Spleen (tissue), 11 donors: ENCODE results near the gene PKIB. TPM values are rescaled to one million over a fixed set of nuclear protein-coding genes. Genes with fewer than 3 reads are reported as not detected.

Experiments used
- DNase-seq: peaks from one replicate; pipeline ENCODE4 v3.0.0-alpha.2; 2020
- H3K27ac ChIP-seq, 8 donors: fragments of 200-600 bp; sonication (generic) in 7 of 8; 1 replicate in 4 of 8; 2 replicates in 4 of 8; pipeline versions ENCODE4 v1.5.0 to v1.8.0; 2016 to 2021; ENCODE audit warnings: inconsistent platforms in 4 of 8, mild to moderate bottlenecking in 4 of 8, moderate library complexity in 1 of 8
- H3K27me3 ChIP-seq, 7 donors: fragments of 200-600 bp; sonication (generic) in 6 of 7; replicated peaks in 1 of 7; 1 replicate in 4 of 7; 2 replicates in 3 of 7; pipeline versions ENCODE4 v1.5.0 to v1.8.0; 2016 to 2021; ENCODE audit warnings: inconsistent platforms in 3 of 7, mild to moderate bottlenecking in 1 of 7
- H3K36me3 ChIP-seq, 6 donors: fragments of 200-600 bp; sonication (generic) in 5 of 6; 1 replicate in 4 of 6; 2 replicates in 2 of 6; pipeline versions ENCODE4 v1.5.0 to v1.8.0; 2016 to 2021; ENCODE audit warnings: inconsistent platforms in 2 of 6
- H3K4me1 ChIP-seq, 6 donors: fragments of 200-600 bp; sonication (generic) in 5 of 6; 1 replicate in 3 of 6; 2 replicates in 3 of 6; pipeline versions ENCODE4 v1.5.0 to v1.8.0; 2016 to 2021; ENCODE audit warnings: inconsistent platforms in 3 of 6
- H3K4me3 ChIP-seq, 8 donors: fragments of 200-600 bp; sonication (generic) in 7 of 8; 1 replicate in 4 of 8; 2 replicates in 4 of 8; pipeline versions ENCODE4 v1.5.0 to v1.8.0; 2016 to 2021; ENCODE audit warnings: inconsistent platforms in 4 of 8, mild to moderate bottlenecking in 4 of 8, moderate library complexity in 2 of 8
- H3K9me3 ChIP-seq, 8 donors: fragments of 200-600 bp; sonication (generic) in 7 of 8; 1 replicate in 4 of 8; 2 replicates in 4 of 8; pipeline versions ENCODE4 v1.5.0 to v1.8.0; 2016 to 2021; ENCODE audit warnings: inconsistent platforms in 4 of 8
- POLR2A ChIP-seq, 3 donors: fragments of 450-650 bp; IDR thresholded peaks; one replicate each; pipeline ENCODE4 v1.5.1; 2017; ENCODE audit warnings: antibody characterized with exemption in 3 of 3, mild to moderate bottlenecking in 1 of 3
- POLR2AphosphoS5 ChIP-seq, 3 donors: sonication (generic); formaldehyde crosslinking; IDR thresholded peaks; one replicate each; pipeline ENCODE4 v1.5.1; 2017; ENCODE audit warnings: antibody characterized with exemption in 3 of 3
- WGBS, 5 donors: extraction: QIAGEN DNeasy Blood & Tissue Kit in 3 of 5; methylation state at CpG; one replicate each; pipeline versions ENCODE4 v1.1.5 to v1.1.7; 2013 to 2018; 5-methylcytosine and 5-hydroxymethylcytosine counted together
- intact Hi-C: fragments of 100-400 bp; cut with DNase I; formaldehyde crosslinking; loops from one replicate; pipeline ENCODE4 v1.15.0; 2023; ENCODE audit warnings: low total_unique reads
- polyA plus RNA-seq, 3 donors: library from polyadenylated mRNA; stranded (reverse); fragments of 200-250 nt; gene quantifications; one replicate each; pipeline ENCODE4 v1.2.1, GENCODE V29; 2013
- total RNA-seq, 7 donors: library from RNA; depleted of rRNA in 3 of 7; stranded (reverse); fragments of >200 nt in 3 of 7; fragmentation: NEBNext Ultra II Directional in 4 of 7; extraction: Animal tissue kit (Norgen Biotek cat#: 25700) in 4 of 7; gene quantifications; one replicate each; pipeline versions ENCODE4 v1.1.0 to v1.2.1, GENCODE V29; 2016 to 2021
- TF ChIP-seq, protein P1 (sequence below), 11 experiments: fragments of 200-600 bp in 7 of 11; fragments of 450-650 bp in 4 of 11; sonication (generic) in 4 of 11; IDR thresholded peaks in 8 of 11; conservative IDR thresholded peaks in 3 of 11; 1 replicate in 7 of 11; 2 replicates in 4 of 11; pipeline versions ENCODE4 v1.4.0 to v1.8.0; 2016 to 2021; ENCODE audit warnings: antibody characterized with exemption in 11 of 11, inconsistent platforms in 4 of 11, mild to moderate bottlenecking in 1 of 11
- donor health status: healthy with polysubstance abuse.
- donor health status: DM: no; HTN: no; CAD: no; lungs with moderate emphysema.
- donor health status: DM: no; HTN: no; CAD: no.
- donor health status: Bipolar disorder and iron deficiency.
- donor health status: healthy.
- donor health status: DM: no; HTN: no; CAD: no.
- donor health status: DM: yes; HTN: yes; CAD: no.

PKIB gene
- total and polyA plus RNA-seq, 10 donors, result 0.85 to 3.0 (median 1.4) TPM; not detected in 2

- TF ChIP-seq, protein P1, sequence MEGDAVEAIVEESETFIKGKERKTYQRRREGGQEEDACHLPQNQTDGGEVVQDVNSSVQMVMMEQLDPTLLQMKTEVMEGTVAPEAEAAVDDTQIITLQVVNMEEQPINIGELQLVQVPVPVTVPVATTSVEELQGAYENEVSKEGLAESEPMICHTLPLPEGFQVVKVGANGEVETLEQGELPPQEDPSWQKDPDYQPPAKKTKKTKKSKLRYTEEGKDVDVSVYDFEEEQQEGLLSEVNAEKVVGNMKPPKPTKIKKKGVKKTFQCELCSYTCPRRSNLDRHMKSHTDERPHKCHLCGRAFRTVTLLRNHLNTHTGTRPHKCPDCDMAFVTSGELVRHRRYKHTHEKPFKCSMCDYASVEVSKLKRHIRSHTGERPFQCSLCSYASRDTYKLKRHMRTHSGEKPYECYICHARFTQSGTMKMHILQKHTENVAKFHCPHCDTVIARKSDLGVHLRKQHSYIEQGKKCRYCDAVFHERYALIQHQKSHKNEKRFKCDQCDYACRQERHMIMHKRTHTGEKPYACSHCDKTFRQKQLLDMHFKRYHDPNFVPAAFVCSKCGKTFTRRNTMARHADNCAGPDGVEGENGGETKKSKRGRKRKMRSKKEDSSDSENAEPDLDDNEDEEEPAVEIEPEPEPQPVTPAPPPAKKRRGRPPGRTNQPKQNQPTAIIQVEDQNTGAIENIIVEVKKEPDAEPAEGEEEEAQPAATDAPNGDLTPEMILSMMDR (IDR thresholded peaks at IDR 0.05 in 8 of 11, conservative IDR thresholded peaks at IDR 0.05 in 3 of 11), result no peak
- TF ChIP-seq POLR2AphosphoS5 (IDR thresholded peaks at IDR 0.05), result no peak
- TF ChIP-seq POLR2A (IDR thresholded peaks at IDR 0.05), result no peak
- H3K9me3 ChIP-seq, result no peaks in the 10 kb centered on the region
- no peak overlapping the region for H3K27ac ChIP-seq
- intact Hi-C loops, result no loop called here
- no peak overlapping the region for H3K4me3 ChIP-seq
- no peaks in the 10 kb centered on the region for H3K27me3 ChIP-seq
- H3K36me3 ChIP-seq, result no peaks in the 10 kb centered on the region
- no peak for DNase-seq
- H3K4me1 ChIP-seq, result no peaks in the 10 kb centered on the region
These were observed 109.0 kb downstream of the PKIB start for GRCh38 chr6:122719176-122719575.

- Histone ChIP-seq H3K36me3 (no peaks in the 10 kb centered on the region), H3K27ac (no peak overlapping the region), H3K4me1 (no peaks in the 10 kb centered on the region), H3K27me3 (no peaks in the 10 kb centered on the region), H3K9me3 (no peaks in the 10 kb centered on the region), H3K4me3 (no peak overlapping the region)
- WGBS, 5 donors, result 63 to 80% (median 71%) methylated on average over 4 of the region's 4 CpGs
- DNase-seq, result no peak
- no peak for TF ChIP-seq POLR2AphosphoS5 (IDR thresholded peaks at IDR 0.05)
- TF ChIP-seq, protein P1 (IDR thresholded peaks at IDR 0.05 in 8 of 11, conservative IDR thresholded peaks at IDR 0.05 in 3 of 11), result no peak
- no peak for TF ChIP-seq POLR2A (IDR thresholded peaks at IDR 0.05)
- intact Hi-C loops, result no loop called here
These were observed 112.5 kb downstream of the PKIB start for GRCh38 chr6:122722746-122723145.

DNA sequence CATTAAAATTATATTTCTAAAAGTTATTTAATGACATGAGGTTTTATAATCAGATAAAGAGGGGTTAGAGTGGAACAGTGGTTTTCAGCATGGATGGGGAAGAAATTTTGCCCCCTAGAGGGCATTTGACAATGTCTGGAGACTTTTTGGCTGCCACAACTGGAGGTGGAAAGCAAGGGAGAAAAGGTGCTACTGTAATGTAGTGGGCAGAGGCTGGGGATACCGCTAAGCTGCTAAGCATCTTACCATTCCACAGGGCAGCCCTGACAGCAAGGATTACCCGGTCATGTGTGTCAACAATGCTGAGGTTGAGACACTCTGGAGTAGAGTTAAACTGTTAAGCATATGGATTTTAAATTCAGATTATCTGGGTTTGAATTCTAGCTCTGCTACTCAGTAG, 116.4 kb downstream of the PKIB start:
- Histone ChIP-seq H3K4me3 (no peak overlapping the region), H3K36me3 (no peaks in the 10 kb centered on the region), H3K9me3 (no peaks in the 10 kb centered on the region), H3K27me3 (no peaks in the 10 kb centered on the region), H3K4me1 (no peaks in the 10 kb centered on the region), H3K27ac (no peak overlapping the region)
- WGBS, 5 donors, result 43 to 50% (median 45%) methylated on average over 2 of the region's 2 CpGs
- no peak for TF ChIP-seq POLR2A (IDR thresholded peaks at IDR 0.05)
- TF ChIP-seq, protein P1 (IDR thresholded peaks at IDR 0.05 in 8 of 11, conservative IDR thresholded peaks at IDR 0.05 in 3 of 11), result peak in 4 of 11 experiments; percentile 19 to 40 (median 32)
- DNase-seq, result no peak
- intact Hi-C loops, result no loop called here

GRCh38 chr6:122727244-122727643, 117.0 kb downstream of the PKIB start:
- intact Hi-C loops, result no loop called here
- H3K27ac ChIP-seq, result no peak overlapping the region
- no peak overlapping the region for H3K4me3 ChIP-seq
- no peaks in the 10 kb centered on the region for H3K4me1 ChIP-seq
- 68 to 85% (median 78%) methylated on average over 1 of the region's 1 CpG for WGBS, 5 donors
- no peaks in the 10 kb centered on the region for H3K36me3 ChIP-seq
- no peak for DNase-seq
- no peaks in the 10 kb centered on the region for H3K9me3 ChIP-seq
- H3K27me3 ChIP-seq, result no peaks in the 10 kb centered on the region
- TF ChIP-seq POLR2AphosphoS5 (IDR thresholded peaks at IDR 0.05), result no peak
- TF ChIP-seq POLR2A (IDR thresholded peaks at IDR 0.05), result no peak
- TF ChIP-seq, protein P1 (IDR thresholded peaks at IDR 0.05 in 8 of 11, conservative IDR thresholded peaks at IDR 0.05 in 3 of 11), result no peak
